ENCODE data around the gene TSPEAR. TPM values are rescaled to one million over a fixed set of nuclear protein-coding genes. Genes with fewer than 3 reads are reported as not detected.

The TSPEAR gene
- total and polyA plus RNA-seq, 12 donors = under 0.01 to 3.4 (median 1.0) TPM; not detected in 3

DNA sequence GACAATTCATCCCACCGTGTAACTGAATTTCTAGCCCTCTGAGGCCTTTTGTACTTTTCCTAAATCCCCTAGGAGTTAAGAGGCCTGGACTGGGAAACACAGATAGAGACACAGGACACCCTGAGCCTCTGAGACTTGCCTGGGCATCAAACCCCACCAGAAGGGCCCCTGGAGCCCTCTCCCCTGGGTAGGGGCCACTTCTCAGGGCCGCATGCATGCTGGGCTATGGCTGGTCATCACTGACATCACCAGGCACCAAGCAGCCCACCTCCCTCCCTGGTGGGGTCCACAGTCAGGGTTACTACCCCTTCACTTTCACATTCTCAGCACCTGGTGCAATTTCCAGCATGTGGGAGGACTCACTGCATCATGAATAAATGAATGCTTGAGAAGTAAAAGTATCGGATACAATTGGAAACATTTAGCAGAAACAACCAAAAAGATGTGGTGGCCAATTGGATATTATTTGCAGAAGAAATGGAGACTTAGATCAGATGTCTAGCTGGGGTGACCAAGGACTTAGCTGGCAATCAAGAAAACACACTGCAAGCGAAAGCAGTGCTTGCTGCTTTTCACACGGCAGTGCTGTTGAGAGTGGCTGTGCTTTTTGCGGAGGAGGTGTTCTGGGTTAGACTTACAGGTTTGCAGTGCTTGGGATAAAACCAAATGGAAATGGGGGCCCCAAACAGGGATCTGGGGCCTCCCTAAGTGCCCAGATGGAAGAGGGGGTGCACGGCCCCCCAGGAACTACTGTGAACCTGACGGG is 111.9 kb downstream of the TSPEAR start:
- TF ChIP-seq CTCF (IDR thresholded peaks at IDR 0.05) = no peak

GRCh38 chr21:44598061-44598460 is 113.3 kb downstream of the TSPEAR start:
- DNase-seq (no peak), ATAC-seq (no peak)
- H3K9me3 ChIP-seq = peaks cover 0 to 10% (median 0%) of the 10 kb centered on the region in 11 donors
- intact Hi-C loops (cut with DNase I) = no loop called here
- H3K4me3 ChIP-seq = no peak overlapping the region
- WGBS, 2 donors = 58% methylated on average over 11 of the region's 11 CpGs
- H3K27ac ChIP-seq = no peak overlapping the region
- H3K36me3 ChIP-seq = no peaks in the 10 kb centered on the region
- H3K4me1 ChIP-seq = peaks cover 0 to 4% (median 0%) of the 10 kb centered on the region in 9 donors
- peaks cover 0 to 61% (median 14%) of the 10 kb centered on the region in 7 donors for H3K27me3 ChIP-seq
- TF ChIP-seq CTCF (IDR thresholded peaks at IDR 0.05) = no peak

More for the DNA sequence above, 111.9 kb downstream of the TSPEAR start:
- no peak for ATAC-seq
- H3K27ac ChIP-seq = no peak overlapping the region
- H3K4me1 ChIP-seq = no peaks in the 10 kb centered on the region
- DNase-seq = no peak
- 79 to 83% methylated on average over 8 of the region's 8 CpGs for WGBS, 2 donors
- no peak overlapping the region for H3K4me3 ChIP-seq
- intact Hi-C loops (cut with DNase I) = no loop called here
- H3K9me3 ChIP-seq = peaks cover 0 to 17% (median 0%) of the 10 kb centered on the region in 11 donors
- H3K27me3 ChIP-seq = peaks cover 0 to 61% (median 19%) of the 10 kb centered on the region in 7 donors
- H3K36me3 ChIP-seq = no peaks in the 10 kb centered on the region

- Histone ChIP-seq H3K27ac (no peak overlapping the region), H3K27me3 (peaks cover 0 to 59% (median 11%) of the 10 kb centered on the region in 7 donors), H3K9me3 (peaks cover 0 to 10% (median 0%) of the 10 kb centered on the region in 11 donors), H3K4me1 (peaks cover 0 to 4% (median 0%) of the 10 kb centered on the region in 9 donors), H3K4me3 (no peak overlapping the region), H3K36me3 (no peaks in the 10 kb centered on the region)
- no peak for ATAC-seq
- DNase-seq = no peak
- intact Hi-C loops (cut with DNase I) = no loop called here
- WGBS, 2 donors = 75% methylated on average over 9 of the region's 9 CpGs
- no peak for TF ChIP-seq CTCF (IDR thresholded peaks at IDR 0.05)
Observed at GRCh38 chr21:44596068-44596725, 115.2 kb downstream of the TSPEAR start.

DNA sequence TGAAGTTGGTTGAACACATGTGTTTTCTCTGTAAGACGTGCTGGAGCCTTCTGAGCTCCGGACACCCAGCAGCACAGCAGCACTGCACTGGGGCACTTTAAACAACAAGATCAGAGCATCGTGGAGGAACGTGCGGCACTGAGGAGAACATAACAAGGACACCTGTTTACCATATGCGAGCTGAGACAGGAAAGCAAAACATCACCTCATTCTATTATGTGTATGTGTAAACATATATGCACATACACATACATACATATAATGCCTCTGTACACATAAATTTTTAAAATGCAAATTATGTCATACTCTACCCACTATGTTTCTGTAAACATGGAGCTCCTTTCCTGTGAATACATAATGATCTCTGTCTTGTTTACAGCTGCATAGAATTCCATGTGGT is 115.8 kb downstream of the TSPEAR start:
- DNase-seq = no peak
- no peaks in the 10 kb centered on the region for H3K36me3 ChIP-seq
- H3K27me3 ChIP-seq = peaks cover 0 to 52% (median 11%) of the 10 kb centered on the region in 7 donors
- no peak for ATAC-seq
- H3K27ac ChIP-seq = no peak overlapping the region
- peaks cover 0 to 10% (median 0%) of the 10 kb centered on the region in 11 donors for H3K9me3 ChIP-seq
- intact Hi-C loops (cut with DNase I) = no loop called here
- WGBS, 2 donors = 75 to 86% methylated on average over 6 of the region's 6 CpGs
- TF ChIP-seq CTCF (IDR thresholded peaks at IDR 0.05) = no peak
- peaks cover 0 to 4% (median 0%) of the 10 kb centered on the region in 9 donors for H3K4me1 ChIP-seq
- no peak overlapping the region for H3K4me3 ChIP-seq
